Ascending aorta (tissue), 2 donors: ENCODE results near the gene ADM. TPM values are rescaled to one million over a fixed set of nuclear protein-coding genes. Genes with fewer than 3 reads are reported as not detected.

Experiments
- DNase-seq, 2 donors: peaks; one replicate each; pipeline ENCODE4 v3.0.0-alpha.2; 2019; ENCODE audit warnings: low spot score in 2 of 2
- H3K27ac ChIP-seq, 2 donors: fragments of 200-600 bp; sonication (generic); one replicate each; pipeline ENCODE4 v1.5.1; 2016 to 2017; ENCODE audit warnings: mild to moderate bottlenecking in 1 of 2
- H3K27me3 ChIP-seq: fragments of 200-600 bp; sonication (generic); one replicate; pipeline ENCODE4 v1.5.1; 2017
- H3K36me3 ChIP-seq, 2 donors: fragments of 200-600 bp; sonication (generic); one replicate each; pipeline ENCODE4 v1.5.1; 2016
- H3K4me1 ChIP-seq, 2 donors: fragments of 200-600 bp; sonication (generic); one replicate each; pipeline ENCODE4 v1.5.1; 2016 to 2017; ENCODE audit warnings: mild to moderate bottlenecking in 1 of 2
- H3K4me3 ChIP-seq, 2 donors: fragments of 200-600 bp; sonication (generic); one replicate each; pipeline ENCODE4 v1.5.1; 2016 to 2017; ENCODE audit warnings: mild to moderate bottlenecking in 1 of 2
- H3K9me3 ChIP-seq, 2 donors: fragments of 200-600 bp; sonication (generic); one replicate each; pipeline ENCODE4 v1.5.1; 2016
- intact Hi-C: fragments of 100-400 bp; cut with DNase I; formaldehyde crosslinking; loops from one replicate; pipeline ENCODE4 v1.15.1; 2023
- total RNA-seq: library from RNA; depleted of rRNA; stranded (reverse); fragments of >200 nt; gene quantifications from one replicate; pipeline ENCODE4 v1.1.0, GENCODE V29; 2016
- TF ChIP-seq, protein P1 (sequence below), 3 experiments: fragments of 200-600 bp in 2 of 3; fragments of 450-650 bp in 1 of 3; sonication (generic) in 2 of 3; IDR thresholded peaks; one replicate each; pipeline ENCODE4 v1.5.1; 2016 to 2019; ENCODE audit warnings: antibody characterized with exemption in 3 of 3, mild to moderate bottlenecking in 1 of 3, moderate library complexity in 1 of 3

The ADM gene
- total RNA-seq, 1 donor from 2014 or later, result 56.8 TPM

- H3K9me3 ChIP-seq, result no peaks in the 10 kb centered on the region
- H3K4me3 ChIP-seq, result peak overlapping the region; percentile 69 to 85
- no peaks in the 10 kb centered on the region for H3K36me3 ChIP-seq
- intact Hi-C loops, result loop anchor here (10.0 kb wide), 1 partner anchor 437 kb away; no protein-coding TSS in a partner anchor
- H3K4me1 ChIP-seq, result peaks cover 0 to 8% of the 10 kb centered on the region in 2 donors
- no peaks in the 10 kb centered on the region for H3K27me3 ChIP-seq
- H3K27ac ChIP-seq, result peak overlapping the region; percentile 78 to 86
- TF ChIP-seq, protein P1, sequence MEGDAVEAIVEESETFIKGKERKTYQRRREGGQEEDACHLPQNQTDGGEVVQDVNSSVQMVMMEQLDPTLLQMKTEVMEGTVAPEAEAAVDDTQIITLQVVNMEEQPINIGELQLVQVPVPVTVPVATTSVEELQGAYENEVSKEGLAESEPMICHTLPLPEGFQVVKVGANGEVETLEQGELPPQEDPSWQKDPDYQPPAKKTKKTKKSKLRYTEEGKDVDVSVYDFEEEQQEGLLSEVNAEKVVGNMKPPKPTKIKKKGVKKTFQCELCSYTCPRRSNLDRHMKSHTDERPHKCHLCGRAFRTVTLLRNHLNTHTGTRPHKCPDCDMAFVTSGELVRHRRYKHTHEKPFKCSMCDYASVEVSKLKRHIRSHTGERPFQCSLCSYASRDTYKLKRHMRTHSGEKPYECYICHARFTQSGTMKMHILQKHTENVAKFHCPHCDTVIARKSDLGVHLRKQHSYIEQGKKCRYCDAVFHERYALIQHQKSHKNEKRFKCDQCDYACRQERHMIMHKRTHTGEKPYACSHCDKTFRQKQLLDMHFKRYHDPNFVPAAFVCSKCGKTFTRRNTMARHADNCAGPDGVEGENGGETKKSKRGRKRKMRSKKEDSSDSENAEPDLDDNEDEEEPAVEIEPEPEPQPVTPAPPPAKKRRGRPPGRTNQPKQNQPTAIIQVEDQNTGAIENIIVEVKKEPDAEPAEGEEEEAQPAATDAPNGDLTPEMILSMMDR (IDR thresholded peaks at IDR 0.05), result no peak
- no peak for DNase-seq
Measured at GRCh38 chr11:10301656-10302358, 3.1 kb upstream of the ADM start.

- no peaks in the 10 kb centered on the region for H3K9me3 ChIP-seq
- peak overlapping the region; percentile 78 to 86 for H3K27ac ChIP-seq
- no peaks in the 10 kb centered on the region for H3K27me3 ChIP-seq
- DNase-seq, result no peak
- intact Hi-C loops, result loop anchor here (10.0 kb wide), 1 partner anchor 438 kb away; no protein-coding TSS in a partner anchor
- peaks cover 0 to 14% of the 10 kb centered on the region in 2 donors for H3K4me1 ChIP-seq
- TF ChIP-seq, protein P1 (IDR thresholded peaks at IDR 0.05), result no peak
- peak overlapping the region; percentile 69 to 85 for H3K4me3 ChIP-seq
- H3K36me3 ChIP-seq, result no peaks in the 10 kb centered on the region
Measured at GRCh38 chr11:10302359-10302743, 2.5 kb upstream of the ADM start.

DNA sequence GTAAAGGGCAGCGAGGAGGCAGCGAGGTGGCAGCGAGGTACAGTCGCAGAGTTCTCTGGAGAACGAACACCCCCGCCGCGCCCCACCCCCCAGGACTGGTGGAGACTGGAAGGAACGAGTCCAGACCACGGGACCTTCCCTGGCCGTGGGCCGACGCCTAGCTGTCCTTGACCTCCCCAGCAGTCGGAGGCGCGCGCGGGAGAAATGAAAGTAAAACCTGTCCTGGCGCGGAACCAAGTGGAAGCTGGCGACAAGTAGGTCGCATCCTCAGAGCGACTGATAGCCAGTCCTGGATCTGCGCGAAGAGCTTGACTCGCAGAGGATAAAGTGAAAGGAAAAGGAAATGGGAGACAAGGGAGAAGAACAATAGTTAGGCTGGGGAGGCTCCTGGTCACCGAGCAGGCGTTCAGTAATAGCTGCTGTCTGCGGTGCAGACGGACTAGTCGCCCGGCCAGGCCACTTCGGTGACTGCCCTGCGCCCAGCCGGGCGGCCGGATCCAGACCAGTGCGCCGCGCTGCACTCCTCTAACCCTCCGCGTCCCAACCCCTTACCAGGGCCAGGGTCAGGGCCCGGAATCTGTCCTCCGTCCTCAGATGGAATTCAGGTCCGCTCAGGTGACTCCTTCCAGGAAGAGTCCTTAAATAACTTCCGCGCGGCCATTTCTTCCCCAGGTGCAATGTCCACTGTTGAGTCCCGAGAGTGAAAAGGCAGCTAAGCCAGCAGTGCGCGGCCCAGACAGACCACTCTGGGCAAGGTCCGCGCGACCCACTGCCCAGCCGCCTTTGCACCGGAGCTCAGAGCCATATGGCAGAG, 1.9 kb upstream of the ADM start:
- peak in 1 of 2 donors; percentile 88 for DNase-seq
- H3K27me3 ChIP-seq, result no peaks in the 10 kb centered on the region
- intact Hi-C loops, result loop anchor here (10.0 kb wide), 1 partner anchor 438 kb away; no protein-coding TSS in a partner anchor
- peaks cover 0 to 20% of the 10 kb centered on the region in 2 donors for H3K4me1 ChIP-seq
- TF ChIP-seq, protein P1 (IDR thresholded peaks at IDR 0.05), result peak in 1 of 3 experiments; percentile 15
- peak overlapping the region; percentile 69 to 85 for H3K4me3 ChIP-seq
- H3K9me3 ChIP-seq, result no peaks in the 10 kb centered on the region
- peak overlapping the region; percentile 78 to 86 for H3K27ac ChIP-seq
- H3K36me3 ChIP-seq, result no peaks in the 10 kb centered on the region

GRCh38 chr11:10303558-10304363, 1.1 kb upstream of the ADM start:
- no peaks in the 10 kb centered on the region for H3K36me3 ChIP-seq
- TF ChIP-seq, protein P1 (IDR thresholded peaks at IDR 0.05), result no peak
- H3K4me3 ChIP-seq, result peak overlapping the region; percentile 69 to 85
- intact Hi-C loops, result loop anchor here (1.0 to 10.0 kb wide), 2 partner anchors 9 to 439 kb away; partner anchors contain the start of gene SBF2
- H3K4me1 ChIP-seq, result peaks cover 0 to 28% of the 10 kb centered on the region in 2 donors
- peak overlapping the region; percentile 78 to 86 for H3K27ac ChIP-seq
- no peaks in the 10 kb centered on the region for H3K9me3 ChIP-seq
- peak in 1 of 2 donors; percentile 78 for DNase-seq
- no peaks in the 10 kb centered on the region for H3K27me3 ChIP-seq
